Hematopoietic multipotent progenitor cell treated with erythropoietin and hydrocortisone succinate and interleukin-3 and kit ligand, for 4 days (in vitro differentiated cells): ENCODE results near the gene NMT2.

Experiments
- DNase-seq: peaks from one replicate; pipeline ENCODE4 v3.0.0-alpha.2; 2015

NMT2 gene

GRCh38 chr10:15180736-15181135, 12.2 kb upstream of the NMT2 start:
- no peak for DNase-seq

- no peak for DNase-seq
These were observed 7.8 kb upstream of the NMT2 start for GRCh38 chr10:15176269-15176668.

GRCh38 chr10:15175587-15175986, 7.1 kb upstream of the NMT2 start:
- DNase-seq = no peak

- peak; percentile 20 for DNase-seq
These were observed 3.9 kb upstream of the NMT2 start for GRCh38 chr10:15172306-15172840.

- DNase-seq = peak; percentile 83
These were observed 1.3 kb upstream of the NMT2 start for GRCh38 chr10:15169555-15170401.

- DNase-seq = peak; percentile 97
These were observed 477 bp upstream of the NMT2 start for GRCh38 chr10:15168786-15169554.

GRCh38 chr10:15167411-15168290, 842 bp downstream of the NMT2 start:
- peak; percentile 74 for DNase-seq

GRCh38 chr10:15166325-15166724, 2.2 kb downstream of the NMT2 start:
- DNase-seq = no peak

GRCh38 chr10:15163253-15163828, 5.2 kb downstream of the NMT2 start:
- peak; percentile 62 for DNase-seq

- DNase-seq = no peak
These were observed 9.5 kb downstream of the NMT2 start for GRCh38 chr10:15158972-15159371.

GRCh38 chr10:15158448-15158847, 10.0 kb downstream of the NMT2 start:
- no peak for DNase-seq

- DNase-seq = peak; percentile 54
These were observed 12.4 kb downstream of the NMT2 start for GRCh38 chr10:15155978-15156656.

- DNase-seq = no peak
These were observed 15.9 kb downstream of the NMT2 start for GRCh38 chr10:15152556-15152955.

- no peak for DNase-seq
These were observed 17.9 kb downstream of the NMT2 start for GRCh38 chr10:15150563-15150962.

GRCh38 chr10:15149042-15149771, 19.3 kb downstream of the NMT2 start:
- DNase-seq = no peak

GRCh38 chr10:15147594-15148392, 20.7 kb downstream of the NMT2 start:
- no peak for DNase-seq

GRCh38 chr10:15146366-15146765, 22.1 kb downstream of the NMT2 start:
- no peak for DNase-seq

- no peak for DNase-seq
These were observed 23.7 kb downstream of the NMT2 start for GRCh38 chr10:15144788-15145187.

- DNase-seq = peak; percentile 54
These were observed 27.1 kb downstream of the NMT2 start for GRCh38 chr10:15141136-15142054.
